NOMO-1 (cell line): Measurements from ENCODE around the gene TMEM260.
"Not testable (repeated sequence)": the region's sequence is repeated elsewhere in the genome, so short reads cannot be mapped to it uniquely, and the experiment has no call there.

ENCODE experiments used
- DNase-seq, 2 experiments: peaks; one replicate each; lab custom pipeline; 2025; ENCODE audit not compliant: unreplicated experiment in 2 of 2; lab: John Stamatoyannopoulos, UW

TMEM260 gene

DNA sequence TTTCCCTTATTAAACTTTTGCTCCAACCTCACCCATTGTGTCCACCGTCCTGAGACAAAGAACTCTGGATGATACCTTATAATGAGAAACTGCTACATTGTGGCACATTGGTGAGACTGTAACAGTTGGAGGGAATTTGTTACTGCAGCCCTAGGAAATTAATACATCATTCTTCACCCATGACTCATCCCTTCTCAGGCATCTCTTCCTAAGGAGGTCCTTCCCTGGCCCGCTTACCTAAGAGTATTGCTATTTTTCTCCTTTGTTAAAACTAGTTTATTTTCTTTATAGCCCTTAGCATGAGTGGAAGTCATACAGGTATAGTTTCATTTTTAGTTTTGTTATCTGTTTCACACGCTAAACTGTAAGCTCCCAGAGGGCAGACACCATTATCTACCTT, 87.1 kb downstream of the TMEM260 start:
- no peak for DNase-seq

DNA sequence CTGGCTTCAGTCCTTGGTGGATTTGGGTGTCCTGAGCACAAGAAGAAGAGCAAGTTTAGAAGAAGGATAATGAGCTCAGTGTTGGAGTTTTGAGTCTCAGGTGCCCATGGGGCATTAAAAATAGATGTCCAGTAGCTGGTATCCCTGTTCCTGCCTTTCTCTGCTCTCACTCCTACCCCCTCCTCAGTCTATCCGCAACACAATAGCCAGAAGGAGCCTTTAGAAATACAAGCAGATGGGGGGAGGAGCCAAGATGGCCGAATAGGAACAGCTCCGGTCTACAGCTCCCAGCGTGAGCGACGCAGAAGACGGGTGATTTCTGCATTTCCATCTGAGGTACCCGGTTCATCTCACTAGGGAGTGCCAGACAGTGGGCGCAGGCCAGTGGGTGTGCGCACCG, 87.7 kb downstream of the TMEM260 start:
- not testable (repeated sequence) for DNase-seq

DNA sequence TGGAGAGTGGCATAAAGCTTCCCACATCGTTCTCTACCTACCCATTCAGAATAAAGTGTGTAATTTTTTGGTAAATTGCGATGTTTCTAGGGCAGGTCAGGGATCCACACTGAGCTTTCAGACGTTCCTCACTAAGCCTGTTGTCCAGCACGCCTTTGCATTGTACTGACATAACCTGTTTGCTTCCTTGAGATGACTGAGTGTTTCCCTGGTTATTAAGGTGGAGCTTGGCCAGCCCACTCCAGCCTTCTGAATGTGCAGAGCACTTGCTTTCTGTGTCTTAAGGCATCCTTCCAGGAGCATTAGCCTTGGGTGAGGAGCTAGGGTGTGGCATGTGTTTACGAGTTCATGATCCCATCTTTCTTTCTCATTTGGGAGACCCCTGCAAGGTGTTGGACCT, 96.4 kb downstream of the TMEM260 start:
- DNase-seq: no peak

DNA sequence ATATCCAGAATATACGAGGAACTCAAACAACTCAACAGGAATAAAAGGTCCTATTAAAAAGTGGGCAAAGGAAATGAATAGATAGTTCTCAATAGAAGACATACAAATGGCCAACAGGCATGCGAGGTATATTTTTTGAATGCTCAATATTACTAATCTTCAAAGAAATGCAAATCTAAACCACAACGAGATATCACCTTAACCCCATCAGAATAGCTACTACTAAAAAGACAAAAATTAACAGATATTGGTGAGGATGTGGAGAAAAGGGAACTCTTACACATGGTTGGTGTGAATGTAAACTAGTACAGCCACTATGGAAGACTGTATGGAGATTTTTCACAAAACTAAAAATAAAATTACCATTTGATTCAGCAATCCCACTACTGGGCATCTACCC, 99.2 kb downstream of the TMEM260 start:
- no peak for DNase-seq

DNA sequence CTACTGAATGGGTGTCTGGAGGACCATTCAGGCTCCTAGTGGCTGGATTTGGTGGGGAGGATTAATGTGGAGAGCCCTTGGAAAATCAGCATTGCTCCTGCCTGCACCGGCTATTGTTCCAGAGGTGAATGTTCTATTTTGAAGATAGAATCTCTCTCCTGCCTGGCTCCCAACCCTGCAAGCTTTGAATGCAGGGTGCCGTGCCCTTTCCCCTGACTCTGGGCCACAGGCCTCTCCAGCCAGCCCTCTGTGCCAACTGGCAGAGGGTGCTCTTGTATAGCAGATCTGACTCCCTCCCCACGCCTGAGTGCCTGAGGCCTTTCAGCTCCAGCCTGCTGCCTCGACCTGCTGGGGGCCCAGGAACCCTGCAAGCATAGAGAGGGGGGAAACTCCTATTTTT, 106.8 kb downstream of the TMEM260 start:
- DNase-seq: no peak

DNA sequence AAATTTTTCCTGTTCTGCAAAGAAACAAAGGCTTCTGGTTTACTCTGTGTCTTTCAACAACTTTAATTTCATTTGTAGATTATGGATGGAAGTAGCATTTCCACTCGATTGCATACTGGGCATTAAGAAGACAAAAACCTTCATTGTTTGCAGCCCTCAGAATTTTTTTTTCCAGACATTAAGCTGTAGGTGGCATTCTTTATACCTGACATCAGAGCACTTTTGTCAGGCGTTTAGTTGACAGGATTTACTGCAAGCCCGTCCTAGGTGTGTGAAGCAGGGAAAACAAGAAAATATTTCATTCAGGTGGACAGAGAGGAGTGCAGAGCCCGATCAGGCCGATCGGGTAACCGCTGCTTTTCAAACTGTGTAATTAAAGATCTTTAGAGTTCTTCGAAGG, 107.5 kb downstream of the TMEM260 start:
- DNase-seq: no peak

DNA sequence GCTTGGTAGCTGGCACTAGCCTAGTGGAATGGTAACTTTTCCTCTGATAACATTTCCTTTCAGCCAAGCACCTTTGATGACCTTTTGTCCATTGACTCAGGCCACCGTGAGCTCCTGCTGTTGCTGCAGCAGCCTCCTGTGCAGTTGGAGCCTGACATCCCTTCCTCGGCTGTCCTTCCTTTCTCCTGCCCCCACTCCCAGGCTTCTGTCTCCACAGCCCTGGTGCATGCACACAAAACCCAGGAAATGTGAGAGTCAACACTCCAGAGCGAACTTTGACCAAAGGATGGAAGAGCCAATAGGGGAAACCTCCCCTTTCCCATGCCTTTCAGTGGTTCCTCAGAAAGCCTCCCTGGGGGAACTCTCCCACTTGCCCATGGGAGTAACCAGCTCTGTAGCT, 115.0 kb downstream of the TMEM260 start:
- no peak for DNase-seq

DNA sequence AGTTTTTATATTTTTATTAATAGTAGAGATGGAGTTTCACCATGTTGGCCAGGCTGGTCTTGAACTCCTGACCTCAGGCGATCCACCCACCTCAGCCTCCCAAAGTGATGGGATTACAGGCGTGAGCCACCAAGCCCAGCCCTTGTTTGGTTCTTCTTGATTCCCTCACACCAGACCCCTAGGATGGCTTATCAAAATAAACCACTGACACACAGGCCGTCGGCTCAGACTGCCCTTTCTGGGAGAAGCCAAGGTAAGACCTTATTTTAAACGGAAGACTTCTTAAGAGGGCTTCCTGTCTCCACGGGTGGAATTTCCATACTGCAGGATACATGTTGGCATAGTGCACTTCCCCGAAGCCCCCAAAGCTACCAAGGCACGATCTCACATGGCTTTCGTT, 115.6 kb downstream of the TMEM260 start:
- not testable (repeated sequence) for DNase-seq
